Measurements from ENCODE around the gene SLC41A2.

- no peak for TF ChIP-seq CTCF (IDR thresholded peaks at IDR 0.05; ENCODE audit: insufficient read depth, low read length)
- no peak for TF ChIP-seq POLR2AphosphoS5 (IDR thresholded peaks at IDR 0.05; ENCODE audit: low read depth)
Observed at GRCh38 chr12:104959335-104959841, 1.3 kb upstream of the SLC41A2 start.
